ENCODE data around the gene GRAMD2B.

GRCh38 chr5:126443374-126443851 is 20.2 kb downstream of the GRAMD2B start:
- TF ChIP-seq EZH2 (IDR thresholded peaks at IDR 0.05; ENCODE audit: borderline replicate concordance, low read length), result no peak
- no peak for TF ChIP-seq CTCF (IDR thresholded peaks at IDR 0.05; ENCODE audit: low read length)
